A673 (cell line): ENCODE results near the gene TBC1D32. TPM values are rescaled to one million over a fixed set of nuclear protein-coding genes. Genes with fewer than 3 reads are reported as not detected.
"Not testable (repeated sequence)": the region's sequence is repeated elsewhere in the genome, so short reads cannot be mapped to it uniquely, and the experiment has no call there.

Experiments
- BruUV-seq: library from RNA; stranded (reverse); fragments of 400-500 nt; replicated peaks from 2 replicates; lab custom pipeline; 2021; lab: Mats Ljungman, UMichigan
- CTCF ChIA-PET: fragments of 300-600 bp; sonication (Branson Sonifier 250); formaldehyde crosslinking; loops from one replicate; lab custom pipeline; 2022; ENCODE audit warnings: antibody characterized with exemption; lab: Charles Lee
- POLR2A ChIA-PET: fragments of 300-600 bp; sonication (Branson Sonifier 250); formaldehyde crosslinking; loops from one replicate; lab custom pipeline; 2022; ENCODE audit warnings: antibody characterized with exemption; ENCODE audit not compliant: low non-redundant PET; lab: Charles Lee
- DNase-seq: peaks from one replicate; pipeline ENCODE4 v3.0.0-alpha.2; 2015; ENCODE audit warnings: low spot score
- H3K27ac ChIP-seq: fragments of 200-600 bp; sonication (generic); 2 replicates; pipeline ENCODE4 v1.5.1; 2016; ENCODE audit warnings: mixed run types, low read depth, mild to moderate bottlenecking, mixed read lengths, antibody characterized with exemption, low read length; ENCODE audit not compliant: poor library complexity, severe bottlenecking
- H3K27me3 ChIP-seq: fragments of 200-600 bp; sonication (generic); replicated peaks from 2 replicates; pipeline ENCODE4 v1.6.1; 2017; ENCODE audit warnings: mixed run types, low read depth, mild to moderate bottlenecking, mixed read lengths, antibody characterized with exemption, low read length; ENCODE audit not compliant: insufficient read depth, poor library complexity
- H3K36me3 ChIP-seq: fragments of 200-600 bp; sonication (generic); 2 replicates; pipeline ENCODE4 v1.6.1; 2016; ENCODE audit warnings: mixed run types, mild to moderate bottlenecking, mixed read lengths, antibody characterized with exemption, low read length; ENCODE audit not compliant: insufficient read depth, poor library complexity, severe bottlenecking
- H3K4me1 ChIP-seq: fragments of 200-600 bp; sonication (generic); 2 replicates; pipeline ENCODE4 v1.6.1; 2017; ENCODE audit warnings: mixed run types, mild to moderate bottlenecking, mixed read lengths, antibody characterized with exemption, low read length; ENCODE audit not compliant: insufficient read depth, poor library complexity, severe bottlenecking
- H3K4me3 ChIP-seq: fragments of 200-600 bp; sonication (generic); 2 replicates; pipeline ENCODE4 v1.5.1; 2016; ENCODE audit warnings: low read depth, mixed run types, mild to moderate bottlenecking, mixed read lengths, low read length; ENCODE audit not compliant: poor library complexity, severe bottlenecking
- H3K9me3 ChIP-seq: fragments of 200-600 bp; sonication (generic); 2 replicates; pipeline ENCODE4 v1.6.1; 2016; ENCODE audit warnings: mixed run types, low read depth, mild to moderate bottlenecking, mixed read lengths, antibody characterized with exemption, low read length; ENCODE audit not compliant: poor library complexity, severe bottlenecking
- EZH2 ChIP-seq: fragments of 200-600 bp; sonication (generic); IDR thresholded peaks from 2 replicates; pipeline ENCODE4 v1.6.1; 2017; ENCODE audit warnings: borderline replicate concordance, low read depth, mild to moderate bottlenecking, mixed read lengths, antibody characterized with exemption, low read length; ENCODE audit not compliant: poor library complexity, severe bottlenecking
- intact Hi-C: fragments of 100-400 bp; cut with micrococcal nuclease; formaldehyde crosslinking; loops from one replicate; pipeline ENCODE4 v1.10.0; 2022; ENCODE audit not compliant: unreplicated experiment
- total RNA-seq: library from RNA; stranded (reverse); gene quantifications from 2 replicates; pipeline ENCODE4 v1.2.3, GENCODE V29; 2021
- TF ChIP-seq, protein P1 (sequence below): fragments of 300-800, 200-600 bp; sonication (generic); conservative IDR thresholded peaks from 2 replicates; pipeline ENCODE4 v1.5.1; 2017; ENCODE audit warnings: low read depth, mild to moderate bottlenecking, antibody characterized with exemption, low read length, moderate library complexity, mixed read lengths

Gene TBC1D32
- total RNA-seq, 1 experiment from 2014 or later: 10.4 TPM

DNA sequence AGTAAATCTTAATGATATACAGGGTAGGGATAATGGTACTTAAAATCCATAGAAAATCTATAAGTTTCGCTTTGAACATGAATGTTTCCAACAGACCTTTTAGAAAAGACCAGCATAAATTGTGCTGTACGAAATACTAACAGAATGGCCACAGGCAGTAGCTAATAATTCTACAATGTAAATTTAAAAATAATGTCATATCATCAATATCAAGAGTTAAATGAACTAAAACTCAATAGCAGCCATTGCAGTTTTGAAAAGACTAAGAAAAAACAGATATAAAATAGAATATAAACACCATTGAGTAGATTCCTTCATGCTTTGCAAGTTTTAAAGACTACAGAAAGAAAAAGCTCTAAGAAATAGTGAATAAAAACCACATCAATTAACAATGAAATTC lies 14.7 kb downstream of the TBC1D32 start:
- H3K27ac ChIP-seq: no peak overlapping the region
- no TSS peak for BruUV-seq
- intact Hi-C loops: no loop called here
- POLR2A ChIA-PET: no interaction called here
- H3K9me3 ChIP-seq: no peaks in the 10 kb centered on the region
- H3K27me3 ChIP-seq: no peaks in the 10 kb centered on the region
- no peaks in the 10 kb centered on the region for H3K4me1 ChIP-seq
- CTCF ChIA-PET: interaction anchor here (1.1 to 1.7 kb wide), 2 partner anchors 81 to 530 kb away, joined by 5 to 8 read pairs; no protein-coding TSS in a partner anchor
- no peak for TF ChIP-seq EZH2
- TF ChIP-seq, protein P1, sequence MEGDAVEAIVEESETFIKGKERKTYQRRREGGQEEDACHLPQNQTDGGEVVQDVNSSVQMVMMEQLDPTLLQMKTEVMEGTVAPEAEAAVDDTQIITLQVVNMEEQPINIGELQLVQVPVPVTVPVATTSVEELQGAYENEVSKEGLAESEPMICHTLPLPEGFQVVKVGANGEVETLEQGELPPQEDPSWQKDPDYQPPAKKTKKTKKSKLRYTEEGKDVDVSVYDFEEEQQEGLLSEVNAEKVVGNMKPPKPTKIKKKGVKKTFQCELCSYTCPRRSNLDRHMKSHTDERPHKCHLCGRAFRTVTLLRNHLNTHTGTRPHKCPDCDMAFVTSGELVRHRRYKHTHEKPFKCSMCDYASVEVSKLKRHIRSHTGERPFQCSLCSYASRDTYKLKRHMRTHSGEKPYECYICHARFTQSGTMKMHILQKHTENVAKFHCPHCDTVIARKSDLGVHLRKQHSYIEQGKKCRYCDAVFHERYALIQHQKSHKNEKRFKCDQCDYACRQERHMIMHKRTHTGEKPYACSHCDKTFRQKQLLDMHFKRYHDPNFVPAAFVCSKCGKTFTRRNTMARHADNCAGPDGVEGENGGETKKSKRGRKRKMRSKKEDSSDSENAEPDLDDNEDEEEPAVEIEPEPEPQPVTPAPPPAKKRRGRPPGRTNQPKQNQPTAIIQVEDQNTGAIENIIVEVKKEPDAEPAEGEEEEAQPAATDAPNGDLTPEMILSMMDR: no peak
- H3K36me3 ChIP-seq: no peaks in the 10 kb centered on the region
- DNase-seq: no peak
- H3K4me3 ChIP-seq: no peak overlapping the region

DNA sequence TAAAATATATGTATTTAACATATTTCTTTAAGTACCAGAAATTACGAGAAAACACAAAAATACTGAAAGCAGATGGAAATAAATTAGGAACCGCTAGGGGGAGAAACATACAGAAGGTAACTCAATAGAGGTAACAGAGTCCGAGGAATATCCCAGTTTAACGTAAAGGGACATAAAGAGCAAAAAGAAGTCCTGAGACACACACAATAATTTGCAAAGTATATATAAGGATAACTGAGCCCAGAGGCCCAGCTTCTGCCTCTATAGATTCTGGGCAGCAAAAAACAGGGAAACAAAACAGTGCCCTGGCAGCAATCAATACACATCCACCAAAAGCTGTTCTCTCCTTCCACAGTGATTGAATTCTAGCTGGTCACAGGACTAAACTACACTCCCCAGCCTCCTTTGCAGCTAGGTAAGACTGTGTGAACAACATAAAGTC lies 15.1 kb downstream of the TBC1D32 start:
- H3K27me3 ChIP-seq: no peaks in the 10 kb centered on the region
- no peaks in the 10 kb centered on the region for H3K4me1 ChIP-seq
- H3K9me3 ChIP-seq: no peaks in the 10 kb centered on the region
- POLR2A ChIA-PET: no interaction called here
- H3K4me3 ChIP-seq: peak overlapping the region; percentile 4
- intact Hi-C loops: no loop called here
- DNase-seq: peak; percentile 60
- TF ChIP-seq, protein P1: peak; percentile 66
- TF ChIP-seq EZH2: no peak
- no peaks in the 10 kb centered on the region for H3K36me3 ChIP-seq
- CTCF ChIA-PET: interaction anchor here (1.1 to 1.7 kb wide), 2 partner anchors 82 to 530 kb away, joined by 5 to 8 read pairs; no protein-coding TSS in a partner anchor
- no peak overlapping the region for H3K27ac ChIP-seq
- no TSS peak for BruUV-seq

DNA sequence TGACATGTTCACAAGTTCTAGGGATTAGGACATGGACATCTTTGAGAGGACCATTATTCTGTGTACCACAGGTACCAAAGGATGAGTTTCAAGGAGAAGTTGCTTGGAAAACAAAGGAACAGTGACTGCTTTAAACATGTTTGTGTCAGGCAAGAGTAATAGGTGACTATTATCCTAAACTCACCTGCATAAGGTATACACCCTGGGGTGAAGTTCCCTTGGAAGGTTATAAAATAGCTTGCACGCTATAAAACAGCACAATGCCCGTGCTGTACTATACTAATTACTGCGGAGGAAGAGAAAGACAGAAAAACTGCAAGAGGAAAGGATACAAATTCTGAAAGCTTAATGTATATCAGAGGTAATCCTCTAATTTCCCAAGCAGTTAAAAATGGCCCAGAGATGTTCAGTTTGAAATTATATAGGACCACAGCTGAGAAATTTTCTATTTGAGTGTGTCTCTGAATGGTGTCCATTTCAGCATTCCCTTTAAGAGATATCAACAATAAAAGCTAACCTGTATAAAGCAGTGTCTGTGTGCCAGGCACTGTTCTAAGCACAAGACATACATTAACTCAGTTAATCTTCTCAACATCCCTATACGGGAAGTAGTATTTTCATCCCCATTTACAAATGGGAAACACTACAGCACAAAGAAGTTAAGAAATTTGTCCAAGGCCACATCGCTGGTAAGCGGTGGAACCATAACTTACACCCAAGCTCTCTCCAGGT lies 19.7 kb downstream of the TBC1D32 start:
- intact Hi-C loops: no loop called here
- Histone ChIP-seq H3K9me3 (no peaks in the 10 kb centered on the region), H3K27me3 (no peaks in the 10 kb centered on the region), H3K4me1 (no peaks in the 10 kb centered on the region), H3K4me3 (no peak overlapping the region), H3K27ac (no peak overlapping the region), H3K36me3 (no peaks in the 10 kb centered on the region)
- ChIA-PET CTCF (no interaction called here), POLR2A (interaction anchor here (0.6 kb wide), 1 partner anchor 11 kb away, joined by 3 read pairs; no protein-coding TSS in a partner anchor)
- BruUV-seq: no TSS peak
- no peak for TF ChIP-seq EZH2
- TF ChIP-seq, protein P1: no peak
- DNase-seq: no peak

DNA sequence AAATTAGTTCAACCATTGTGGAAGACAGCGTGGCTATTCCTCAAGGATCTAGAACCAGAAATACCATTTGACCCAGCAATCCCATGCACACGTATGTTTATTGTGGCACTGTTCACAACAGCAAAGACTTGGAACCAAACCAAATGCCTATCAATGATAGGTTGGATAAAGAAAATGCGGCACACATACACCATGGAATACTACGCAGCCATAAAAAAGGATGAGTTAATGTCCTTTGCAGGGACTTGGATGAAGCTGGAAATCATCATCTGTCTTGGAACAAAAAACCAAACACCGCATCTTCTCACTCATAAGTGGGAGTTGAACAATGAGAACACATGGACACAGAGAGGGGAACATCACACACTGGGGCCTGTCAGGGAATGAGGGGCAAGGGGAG lies 22.5 kb downstream of the TBC1D32 start:
- POLR2A ChIA-PET, H3K27ac ChIP-seq, H3K4me1 ChIP-seq, CTCF ChIA-PET, H3K27me3 ChIP-seq, BruUV-seq, intact Hi-C loops, H3K4me3 ChIP-seq, DNase-seq, H3K9me3 ChIP-seq, H3K36me3 ChIP-seq: not testable (repeated sequence)
